ENCODE data around the gene SLITRK2.

The SLITRK2 gene

GRCh38 chrX:145844886-145845285 is 27.3 kb downstream of the SLITRK2 start:
- H3K9me3 ChIP-seq (ENCODE audit: control insufficient read depth, low read length): no peaks in the 10 kb centered on the region
- no peak overlapping the region for H2BK120ac ChIP-seq (ENCODE audit: low read depth, low read length)
- no peak overlapping the region for H3K14ac ChIP-seq (ENCODE audit: low read length in 2 of 2)
- H2BK15ac ChIP-seq (ENCODE audit: low read depth, poor library complexity, severe bottlenecking): no peak overlapping the region
- no peak overlapping the region for H2BK12ac ChIP-seq (ENCODE audit: low read length in 2 of 2)
- H3K27me3 ChIP-seq (ENCODE audit: control insufficient read depth in 1 of 2, insufficient read depth in 1 of 2, low read length in 2 of 2): no peaks in the 10 kb centered on the region
- H3K9ac ChIP-seq (ENCODE audit: low read length): no peak overlapping the region
- no peak overlapping the region for H3K23ac ChIP-seq (ENCODE audit: low read length in 2 of 2)
- no peaks in the 10 kb centered on the region for H3K36me3 ChIP-seq (ENCODE audit: control insufficient read depth in 1 of 2, insufficient read depth in 2 of 2, low read depth in 1 of 2, low read length in 2 of 2)
- no peak overlapping the region for H2AFZ ChIP-seq (ENCODE audit: low read depth, low read length)
- no peak overlapping the region for H3K4ac ChIP-seq (ENCODE audit: low read depth in 1 of 2, low read length in 2 of 2)
- no peak overlapping the region for H3K27ac ChIP-seq (ENCODE audit: low read length, poor library complexity, severe bottlenecking)
- DNase-seq: no peak
- H4K91ac ChIP-seq (ENCODE audit: low read length): no peak overlapping the region
- H3K79me1 ChIP-seq (replicated peaks; ENCODE audit: low read length, poor library complexity, severe bottlenecking): no peaks in the 10 kb centered on the region
- H3K4me3 ChIP-seq (ENCODE audit: insufficient read depth in 1 of 2, low read depth in 1 of 2, low read length in 2 of 2): no peak overlapping the region
- H3K18ac ChIP-seq (ENCODE audit: low read depth in 1 of 2, low read length in 2 of 2): no peak overlapping the region
- WGBS: 92% methylated on average over 7 of the region's 7 CpGs
- no peak overlapping the region for H2BK5ac ChIP-seq (ENCODE audit: low read depth, low read length, poor library complexity, severe bottlenecking)
- H4K8ac ChIP-seq (ENCODE audit: low read length): no peak overlapping the region
- no peaks in the 10 kb centered on the region for H3K4me1 ChIP-seq (ENCODE audit: control insufficient read depth, insufficient read depth, low read depth, low read length)
- no peak overlapping the region for H3K4me2 ChIP-seq (ENCODE audit: low read length, poor library complexity, severe bottlenecking)
- H2AK5ac ChIP-seq (ENCODE audit: low read length, severe bottlenecking): no peak overlapping the region

DNA sequence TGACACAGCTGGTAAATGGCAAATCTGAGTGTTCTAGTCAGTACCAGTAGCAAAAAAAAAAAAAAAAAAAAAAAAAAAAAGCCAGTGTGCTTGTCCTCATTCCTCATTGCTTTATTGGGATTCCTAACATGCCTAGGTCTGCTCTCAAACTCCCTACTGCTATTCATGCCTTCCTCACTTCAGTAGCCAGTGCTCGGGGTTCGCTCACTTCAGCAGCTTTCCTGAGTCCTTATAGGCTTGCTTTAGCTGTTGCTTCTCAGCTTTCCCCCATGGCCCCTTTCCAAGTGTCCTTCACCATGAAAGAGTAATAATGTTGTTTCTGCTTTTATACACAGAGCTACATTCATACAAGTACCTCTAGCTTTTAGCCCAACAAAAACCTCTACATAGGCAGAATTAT is 30.8 kb downstream of the SLITRK2 start:
- WGBS: no CpG with 5 or more reads among the region's 2 CpGs
- Histone ChIP-seq H3K79me1 (replicated peaks; ENCODE audit: low read length, poor library complexity, severe bottlenecking) (no peaks in the 10 kb centered on the region), H3K36me3 (ENCODE audit: control insufficient read depth in 1 of 2, insufficient read depth in 2 of 2, low read depth in 1 of 2, low read length in 2 of 2) (no peaks in the 10 kb centered on the region), H3K4me3 (ENCODE audit: insufficient read depth in 1 of 2, low read depth in 1 of 2, low read length in 2 of 2) (no peak overlapping the region), H2AFZ (ENCODE audit: low read depth, low read length) (no peak overlapping the region), H3K18ac (ENCODE audit: low read depth in 1 of 2, low read length in 2 of 2) (no peak overlapping the region), H3K14ac (ENCODE audit: low read length in 2 of 2) (no peak overlapping the region), H3K27me3 (ENCODE audit: control insufficient read depth in 1 of 2, insufficient read depth in 1 of 2, low read length in 2 of 2) (no peaks in the 10 kb centered on the region), H4K8ac (ENCODE audit: low read length) (no peak overlapping the region), H3K9me3 (ENCODE audit: control insufficient read depth, low read length) (no peaks in the 10 kb centered on the region), H3K27ac (ENCODE audit: low read length, poor library complexity, severe bottlenecking) (no peak overlapping the region), H3K4ac (ENCODE audit: low read depth in 1 of 2, low read length in 2 of 2) (no peak overlapping the region), H3K4me2 (ENCODE audit: low read length, poor library complexity, severe bottlenecking) (no peak overlapping the region), H2AK5ac (ENCODE audit: low read length, severe bottlenecking) (no peak overlapping the region), H3K4me1 (ENCODE audit: control insufficient read depth, insufficient read depth, low read depth, low read length) (no peaks in the 10 kb centered on the region), H2BK120ac (ENCODE audit: low read depth, low read length) (no peak overlapping the region), H2BK15ac (ENCODE audit: low read depth, poor library complexity, severe bottlenecking) (no peak overlapping the region), H2BK5ac (ENCODE audit: low read depth, low read length, poor library complexity, severe bottlenecking) (no peak overlapping the region), H2BK12ac (ENCODE audit: low read length in 2 of 2) (no peak overlapping the region), H3K23ac (ENCODE audit: low read length in 2 of 2) (no peak overlapping the region), H3K9ac (ENCODE audit: low read length) (no peak overlapping the region), H4K91ac (ENCODE audit: low read length) (no peak overlapping the region)
- DNase-seq: no peak

DNA sequence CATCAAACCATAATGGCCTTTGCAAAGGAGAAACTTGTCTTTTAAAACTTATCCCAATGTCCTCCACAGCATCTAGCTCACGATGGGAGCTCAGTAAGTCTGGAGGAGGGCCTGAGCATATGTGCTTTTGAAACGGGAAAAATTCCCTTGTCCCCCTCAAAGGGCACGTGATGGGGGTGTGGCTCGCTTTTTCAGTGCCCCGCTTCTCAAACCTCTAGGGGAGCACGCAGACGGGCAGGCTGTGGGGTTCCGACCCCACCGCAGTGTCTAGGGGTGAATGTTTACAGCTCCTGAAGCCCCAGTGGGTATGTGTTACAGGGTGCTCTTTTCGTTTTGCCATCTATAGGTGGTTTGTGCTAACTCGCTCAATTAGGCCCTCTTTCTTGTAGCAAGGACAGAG is 31.2 kb downstream of the SLITRK2 start:
- Histone ChIP-seq H2BK120ac (ENCODE audit: low read depth, low read length) (no peak overlapping the region), H3K36me3 (ENCODE audit: control insufficient read depth in 1 of 2, insufficient read depth in 2 of 2, low read depth in 1 of 2, low read length in 2 of 2) (no peaks in the 10 kb centered on the region), H3K4ac (ENCODE audit: low read depth in 1 of 2, low read length in 2 of 2) (no peak overlapping the region), H2BK5ac (ENCODE audit: low read depth, low read length, poor library complexity, severe bottlenecking) (no peak overlapping the region), H3K4me3 (ENCODE audit: insufficient read depth in 1 of 2, low read depth in 1 of 2, low read length in 2 of 2) (no peak overlapping the region), H3K27ac (ENCODE audit: low read length, poor library complexity, severe bottlenecking) (no peak overlapping the region), H3K27me3 (ENCODE audit: control insufficient read depth in 1 of 2, insufficient read depth in 1 of 2, low read length in 2 of 2) (no peaks in the 10 kb centered on the region), H4K8ac (ENCODE audit: low read length) (no peak overlapping the region), H3K18ac (ENCODE audit: low read depth in 1 of 2, low read length in 2 of 2) (no peak overlapping the region), H3K4me1 (ENCODE audit: control insufficient read depth, insufficient read depth, low read depth, low read length) (no peaks in the 10 kb centered on the region), H3K9me3 (ENCODE audit: control insufficient read depth, low read length) (no peaks in the 10 kb centered on the region), H3K14ac (ENCODE audit: low read length in 2 of 2) (no peak overlapping the region), H2BK12ac (ENCODE audit: low read length in 2 of 2) (no peak overlapping the region), H2BK15ac (ENCODE audit: low read depth, poor library complexity, severe bottlenecking) (no peak overlapping the region), H2AFZ (ENCODE audit: low read depth, low read length) (no peak overlapping the region), H2AK5ac (ENCODE audit: low read length, severe bottlenecking) (no peak overlapping the region), H4K91ac (ENCODE audit: low read length) (no peak overlapping the region), H3K79me1 (replicated peaks; ENCODE audit: low read length, poor library complexity, severe bottlenecking) (no peaks in the 10 kb centered on the region), H3K9ac (ENCODE audit: low read length) (no peak overlapping the region), H3K23ac (ENCODE audit: low read length in 2 of 2) (no peak overlapping the region), H3K4me2 (ENCODE audit: low read length, poor library complexity, severe bottlenecking) (no peak overlapping the region)
- 77% methylated on average over 10 of the region's 11 CpGs for WGBS
- DNase-seq: no peak

- no peak overlapping the region for H2BK15ac ChIP-seq (ENCODE audit: low read depth, poor library complexity, severe bottlenecking)
- no peak overlapping the region for H2AFZ ChIP-seq (ENCODE audit: low read depth, low read length)
- H3K27me3 ChIP-seq (ENCODE audit: control insufficient read depth in 1 of 2, insufficient read depth in 1 of 2, low read length in 2 of 2): no peaks in the 10 kb centered on the region
- WGBS: 95% methylated on average over 13 of the region's 13 CpGs
- no peak overlapping the region for H3K18ac ChIP-seq (ENCODE audit: low read depth in 1 of 2, low read length in 2 of 2)
- no peak overlapping the region for H3K27ac ChIP-seq (ENCODE audit: low read length, poor library complexity, severe bottlenecking)
- no peak overlapping the region for H2BK120ac ChIP-seq (ENCODE audit: low read depth, low read length)
- no peaks in the 10 kb centered on the region for H3K4me1 ChIP-seq (ENCODE audit: control insufficient read depth, insufficient read depth, low read depth, low read length)
- no peak overlapping the region for H2BK5ac ChIP-seq (ENCODE audit: low read depth, low read length, poor library complexity, severe bottlenecking)
- no peak overlapping the region for H3K4me2 ChIP-seq (ENCODE audit: low read length, poor library complexity, severe bottlenecking)
- H3K9me3 ChIP-seq (ENCODE audit: control insufficient read depth, low read length): no peaks in the 10 kb centered on the region
- no peak overlapping the region for H3K14ac ChIP-seq (ENCODE audit: low read length in 2 of 2)
- H2AK5ac ChIP-seq (ENCODE audit: low read length, severe bottlenecking): no peak overlapping the region
- no peak overlapping the region for H3K23ac ChIP-seq (ENCODE audit: low read length in 2 of 2)
- no peak overlapping the region for H3K9ac ChIP-seq (ENCODE audit: low read length)
- H3K36me3 ChIP-seq (ENCODE audit: control insufficient read depth in 1 of 2, insufficient read depth in 2 of 2, low read depth in 1 of 2, low read length in 2 of 2): no peaks in the 10 kb centered on the region
- H3K4ac ChIP-seq (ENCODE audit: low read depth in 1 of 2, low read length in 2 of 2): no peak overlapping the region
- peak overlapping the region; percentile 39 for H4K91ac ChIP-seq (ENCODE audit: low read length)
- no peak overlapping the region for H4K8ac ChIP-seq (ENCODE audit: low read length)
- no peak for DNase-seq
- no peak overlapping the region for H3K4me3 ChIP-seq (ENCODE audit: insufficient read depth in 1 of 2, low read depth in 1 of 2, low read length in 2 of 2)
- no peak overlapping the region for H2BK12ac ChIP-seq (ENCODE audit: low read length in 2 of 2)
- no peaks in the 10 kb centered on the region for H3K79me1 ChIP-seq (replicated peaks; ENCODE audit: low read length, poor library complexity, severe bottlenecking)
Measured at GRCh38 chrX:145853181-145853580, 35.6 kb downstream of the SLITRK2 start.

All from mesenchymal stem cell (in vitro differentiated cells and primary cell).